Stimulated activated CD4-positive, alpha-beta T cell treated with anti-CD3 and anti-CD28 coated beads, Interleukin-15, amount 100 ng/mL, for 24 hours (primary cell): ENCODE data around the gene LRMDA.

Source experiments
- DNase-seq: peaks from one replicate; pipeline ENCODE4 v3.0.0-alpha.2; 2020

The LRMDA gene

DNA sequence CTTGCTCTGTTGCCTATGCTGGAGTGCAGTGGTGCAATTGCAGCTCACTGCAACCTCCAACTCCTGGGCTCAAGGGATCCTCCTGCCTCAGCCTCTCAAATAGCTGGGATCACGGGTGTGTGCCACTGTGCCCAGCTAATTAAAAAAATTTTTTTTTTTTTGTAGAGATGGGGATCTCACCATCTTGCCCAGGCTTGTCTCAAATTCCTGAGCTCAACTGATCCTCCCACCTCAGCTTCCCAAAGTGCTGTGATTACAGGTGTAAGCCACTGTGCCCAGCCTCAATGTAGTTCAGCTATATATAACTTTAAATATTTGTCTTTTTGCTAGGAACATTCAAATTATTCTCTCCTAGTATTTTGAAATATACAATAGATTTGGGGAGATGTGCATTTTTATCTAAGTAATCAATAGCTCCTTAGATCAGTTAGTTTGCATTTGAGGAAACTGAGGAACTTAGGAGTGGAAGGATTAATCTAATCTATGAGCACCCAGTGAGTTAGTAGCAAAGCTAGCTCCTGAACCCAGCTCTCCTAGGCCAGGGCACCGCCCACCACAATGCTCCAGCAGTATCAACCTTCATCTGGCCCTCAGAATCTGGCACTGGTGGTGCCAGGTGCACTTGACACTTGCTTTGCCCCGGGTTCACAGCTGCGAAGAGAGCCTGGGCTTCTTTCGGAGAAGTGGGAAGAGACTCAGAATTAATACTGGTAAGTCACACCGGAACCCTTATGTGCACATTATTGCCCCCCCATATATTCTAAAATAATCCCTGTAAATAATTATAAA, 5.9 kb upstream of the LRMDA start:
- DNase-seq, result no peak

DNA sequence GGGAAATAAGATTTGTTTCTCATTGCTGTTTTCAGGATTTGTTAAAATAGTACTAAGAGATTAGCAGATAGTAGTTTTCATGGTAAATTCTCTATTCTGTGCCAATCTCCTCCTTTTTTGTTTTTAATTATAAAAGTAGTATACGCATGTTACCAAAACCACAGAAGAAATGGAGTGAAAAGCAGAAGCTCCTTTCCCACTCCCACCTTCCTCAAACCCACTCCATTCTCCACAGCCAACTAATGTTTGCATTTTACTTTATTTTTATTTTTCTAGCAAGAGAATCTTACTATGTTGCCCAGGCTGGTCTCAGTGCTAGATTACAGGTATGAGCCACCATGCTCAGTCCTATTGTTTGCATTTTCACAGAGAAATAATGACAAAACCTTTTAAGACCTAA, 4.5 kb upstream of the LRMDA start:
- DNase-seq, result no peak

DNA sequence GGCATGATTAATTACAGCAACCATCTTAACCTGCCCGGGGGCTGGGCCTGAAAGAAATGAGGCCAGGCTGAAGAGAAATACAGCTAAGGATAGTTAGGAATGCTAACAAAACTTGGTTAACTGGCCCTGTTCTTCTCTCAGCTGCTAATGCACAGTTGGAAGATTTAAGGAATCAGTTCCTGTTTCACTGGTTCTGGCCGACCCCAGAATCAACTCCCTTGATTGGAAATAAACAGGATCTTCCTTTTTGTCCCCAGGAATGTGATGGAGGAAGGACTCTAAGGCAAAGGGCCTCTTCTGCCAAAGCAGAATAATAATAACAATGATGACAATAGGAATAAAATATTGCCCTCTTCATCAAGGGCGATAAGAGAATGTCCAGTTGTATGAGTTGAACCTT, 3.5 kb upstream of the LRMDA start:
- DNase-seq, result no peak

DNA sequence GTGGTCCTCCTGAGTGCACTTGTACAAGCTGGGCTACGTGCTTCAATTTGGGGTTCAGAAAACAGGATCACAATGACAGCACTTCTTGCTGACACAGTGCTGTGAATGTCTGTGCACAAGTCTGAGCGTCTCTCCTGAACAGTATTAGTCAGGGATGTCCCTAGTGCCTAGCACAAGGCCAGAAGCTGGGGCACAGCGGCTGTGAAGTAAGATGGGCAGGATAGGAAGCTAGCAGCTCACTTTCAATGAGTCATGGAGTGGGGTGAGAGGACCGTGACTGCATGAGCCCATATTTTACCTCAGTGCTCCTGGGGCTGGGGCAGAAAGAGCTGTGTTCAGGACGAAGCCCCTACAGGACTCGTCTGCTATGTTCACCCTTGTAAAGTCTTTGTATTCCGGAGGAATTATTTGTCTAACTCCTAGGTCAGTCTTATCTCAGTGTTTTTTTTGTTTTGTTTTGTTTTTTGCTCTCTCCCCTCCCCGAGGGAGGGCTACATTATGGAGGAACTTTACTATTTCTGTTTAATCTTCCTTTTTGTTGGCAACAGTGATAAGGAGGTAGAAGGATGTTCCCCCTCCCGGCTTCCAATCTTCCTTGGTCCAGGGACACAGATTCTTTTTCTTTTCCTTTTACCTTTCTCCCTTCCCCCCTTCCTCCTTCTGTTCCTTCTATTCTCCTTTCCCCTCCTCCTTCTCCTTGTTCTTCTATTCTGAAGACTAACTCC, 2.8 kb upstream of the LRMDA start:
- DNase-seq, result no peak

DNA sequence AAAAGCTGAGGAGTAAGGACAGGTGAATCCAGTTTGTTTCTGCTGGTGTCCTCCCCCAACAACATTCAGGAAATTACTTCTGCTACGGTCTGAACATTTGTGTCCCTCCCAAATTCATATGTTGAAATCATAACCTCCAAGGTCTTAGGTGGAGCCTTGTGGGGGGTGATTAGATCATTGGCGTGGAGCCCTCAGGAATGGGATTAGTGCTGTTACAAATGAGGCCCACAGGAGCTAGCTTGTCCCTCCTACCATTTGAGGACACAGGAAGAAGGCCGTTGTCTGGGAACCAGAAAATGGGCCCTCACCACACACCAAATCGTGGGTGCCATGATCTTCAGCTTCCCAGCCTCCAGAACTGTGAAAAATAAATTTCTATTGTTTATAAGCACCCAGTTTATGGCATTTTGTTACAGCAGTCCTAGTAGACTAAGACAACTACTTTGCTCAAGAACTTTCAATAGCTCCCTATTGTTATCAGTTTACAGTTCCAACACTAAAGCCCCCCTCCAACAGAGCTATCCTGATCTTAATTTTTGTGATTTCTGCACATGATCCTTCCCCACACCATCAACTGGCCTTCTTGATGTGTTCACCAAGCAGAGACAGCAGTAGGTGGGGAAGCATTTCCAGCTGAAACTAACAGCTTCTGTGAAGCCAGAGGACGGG, 2.1 kb upstream of the LRMDA start:
- DNase-seq, result no peak

DNA sequence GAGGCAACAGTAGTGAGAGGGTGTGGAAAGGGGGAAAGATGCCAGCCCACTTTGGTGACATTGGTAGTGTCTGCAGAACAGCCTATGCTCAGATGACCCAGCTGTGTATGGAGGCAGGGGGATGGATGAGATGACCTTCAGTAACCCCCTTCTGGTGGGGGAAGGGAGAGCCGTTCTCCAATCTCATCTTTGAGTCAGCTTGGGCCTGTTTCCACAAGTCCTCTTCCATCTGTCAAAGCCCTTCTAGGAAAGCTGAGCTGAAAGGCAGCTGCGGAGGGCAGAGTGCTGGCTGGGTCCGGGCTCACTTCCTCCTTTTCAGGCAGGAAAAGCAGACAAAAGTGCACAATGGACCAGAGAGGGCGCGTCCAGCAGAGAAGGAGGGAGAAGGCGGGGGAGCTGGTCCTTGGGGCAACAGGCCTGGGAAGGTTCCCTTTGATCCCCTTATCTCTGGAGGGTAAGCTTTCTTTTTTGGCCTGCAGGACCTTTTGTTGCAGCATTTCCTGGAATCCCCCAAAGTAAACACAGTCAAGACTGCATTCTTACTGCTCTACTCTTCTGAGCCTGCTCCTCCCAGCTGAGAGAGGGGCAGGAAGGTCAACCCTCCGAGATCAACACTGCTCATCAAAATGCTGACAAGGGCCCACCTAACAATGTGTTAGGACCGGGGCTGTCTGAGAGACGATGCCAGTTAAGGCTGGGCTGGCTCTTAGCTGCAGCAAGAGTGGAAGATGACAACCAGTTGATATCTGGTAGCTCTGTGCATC, 1.2 kb upstream of the LRMDA start:
- no peak for DNase-seq

DNA sequence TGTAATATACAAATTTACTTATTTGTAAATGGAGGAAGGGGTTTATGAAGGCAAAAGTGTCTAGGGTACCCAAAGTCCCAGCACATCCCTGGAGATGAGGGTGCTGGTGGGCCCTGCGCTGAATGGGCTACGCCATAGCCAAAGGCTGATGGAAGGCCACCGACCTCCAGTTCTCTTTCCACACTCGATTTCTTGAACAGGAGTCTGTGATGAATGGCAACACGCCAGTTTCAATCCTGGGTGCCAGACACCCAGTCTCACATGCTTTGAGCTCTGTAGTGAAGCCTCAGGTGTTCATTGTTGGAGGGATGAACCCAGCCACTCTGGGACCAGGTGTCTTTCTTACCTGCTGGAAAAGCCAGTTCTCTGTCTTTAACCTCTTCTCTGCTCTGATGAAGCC, 752 bp downstream of the LRMDA start:
- DNase-seq, result no peak

DNA sequence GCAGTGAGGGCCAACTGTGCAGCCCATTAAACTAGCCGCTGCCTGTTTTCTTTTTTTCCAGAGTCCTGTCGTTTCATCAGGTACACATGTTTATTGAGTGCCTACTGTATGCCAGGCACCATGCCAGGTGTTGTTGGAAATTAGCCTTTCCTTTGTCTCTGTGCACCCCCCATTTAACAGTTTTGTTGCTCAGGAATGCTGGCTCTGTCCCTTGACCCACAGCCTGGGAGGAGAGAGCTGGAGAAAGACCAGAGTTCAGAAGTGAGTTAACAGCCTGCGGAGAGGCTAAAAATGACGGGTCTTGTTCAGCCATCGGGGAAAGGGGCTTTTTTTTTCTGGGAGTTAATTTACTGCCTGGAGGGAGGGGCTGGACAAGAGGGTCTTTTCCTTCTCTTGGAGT, 1.3 kb downstream of the LRMDA start:
- DNase-seq, result no peak

DNA sequence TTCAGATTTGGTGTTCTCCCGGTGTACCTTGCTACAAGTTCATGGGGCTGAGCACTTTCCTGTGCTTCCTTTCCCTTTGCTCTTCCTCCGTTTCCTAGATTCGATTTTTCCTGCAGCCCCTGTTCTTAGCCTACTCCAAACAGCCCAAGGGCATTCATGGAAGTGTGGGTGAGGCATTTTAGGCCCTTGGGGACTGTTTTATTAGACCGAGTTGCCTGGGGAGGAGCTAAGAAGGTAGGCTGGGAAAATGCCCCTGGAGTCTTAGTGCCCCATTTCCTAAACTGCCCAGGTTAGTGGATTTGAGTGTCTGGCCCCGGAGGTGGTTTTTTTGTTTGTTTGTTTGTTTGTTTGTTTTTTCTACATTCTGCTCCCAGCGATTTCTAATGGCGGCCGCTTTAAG, 1.8 kb downstream of the LRMDA start:
- DNase-seq, result no peak

DNA sequence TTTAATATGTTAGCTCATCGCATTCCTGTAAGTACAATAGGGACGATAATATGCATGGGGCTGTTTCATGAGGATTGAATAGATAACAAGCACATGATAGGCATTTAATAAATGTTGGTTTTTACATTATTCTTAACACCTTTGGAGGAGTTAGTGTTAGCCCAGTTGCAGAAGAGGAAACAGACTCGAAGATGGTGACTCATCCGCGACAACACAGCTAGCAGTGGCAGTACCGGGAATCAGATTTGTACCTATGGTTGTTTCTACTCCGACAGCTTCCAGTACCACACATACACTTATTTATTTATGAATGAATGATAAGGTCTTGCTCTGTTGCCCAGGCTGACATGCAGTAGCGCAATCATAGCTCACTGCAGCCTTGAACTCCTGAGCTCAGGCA, 2.9 kb downstream of the LRMDA start:
- no peak for DNase-seq

DNA sequence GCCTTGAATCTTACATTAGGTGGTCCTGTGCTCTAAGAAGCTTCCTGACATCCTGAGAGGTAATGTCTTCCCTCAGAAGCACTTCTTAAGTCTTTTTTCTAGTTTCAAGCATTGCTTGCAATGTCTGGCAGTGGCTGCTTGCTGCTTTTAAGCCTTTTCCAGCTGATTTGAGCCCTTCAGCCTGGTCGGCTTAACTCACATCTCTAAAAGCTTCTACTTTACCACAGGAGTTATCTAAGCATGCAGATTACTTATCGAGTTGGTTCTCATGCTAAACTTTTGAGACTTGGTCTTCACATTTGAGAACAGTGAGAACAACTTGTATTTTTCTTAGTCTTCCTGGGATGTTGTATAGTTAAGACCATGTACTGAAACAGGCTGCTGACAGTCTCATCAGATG, 3.9 kb downstream of the LRMDA start:
- DNase-seq, result no peak

DNA sequence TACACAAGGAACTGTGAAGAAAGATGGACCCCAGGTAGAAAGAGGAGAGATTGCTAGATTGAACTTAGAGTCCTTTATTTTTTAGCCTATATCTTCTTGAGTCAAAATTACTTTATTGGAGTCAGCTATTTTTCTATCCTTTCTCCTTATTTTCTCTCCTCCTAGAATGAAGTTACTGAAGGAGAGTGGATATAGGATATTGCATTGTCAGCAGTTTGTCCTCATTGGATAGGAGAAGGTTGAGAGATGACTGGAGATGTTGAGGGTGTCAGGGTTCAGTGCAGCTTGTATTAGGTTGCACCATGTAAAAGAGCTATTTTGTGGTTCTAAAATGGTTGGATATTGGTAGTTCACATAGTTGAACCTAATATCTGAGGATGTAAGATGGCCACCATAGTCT, 5.5 kb downstream of the LRMDA start:
- DNase-seq, result no peak

DNA sequence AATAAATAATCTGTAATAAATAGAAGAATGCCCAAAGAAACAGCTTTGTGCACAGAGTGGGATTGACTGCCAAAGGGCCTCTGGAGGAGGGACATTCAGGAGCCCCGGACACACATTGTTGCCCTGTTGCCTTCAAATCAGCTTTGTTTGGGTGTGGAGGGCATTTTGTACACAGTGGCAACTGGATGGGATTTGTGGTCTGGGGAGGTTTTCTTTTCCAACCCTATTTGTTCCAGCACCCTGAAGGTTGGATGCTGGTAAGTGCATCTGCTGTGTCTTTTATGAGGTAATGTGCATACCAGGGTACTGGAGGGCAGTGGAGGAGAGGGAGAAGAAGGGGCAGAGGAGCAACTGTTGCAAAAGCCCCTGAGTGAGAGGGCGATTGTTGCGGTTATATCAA, 6.3 kb downstream of the LRMDA start:
- no peak for DNase-seq

DNA sequence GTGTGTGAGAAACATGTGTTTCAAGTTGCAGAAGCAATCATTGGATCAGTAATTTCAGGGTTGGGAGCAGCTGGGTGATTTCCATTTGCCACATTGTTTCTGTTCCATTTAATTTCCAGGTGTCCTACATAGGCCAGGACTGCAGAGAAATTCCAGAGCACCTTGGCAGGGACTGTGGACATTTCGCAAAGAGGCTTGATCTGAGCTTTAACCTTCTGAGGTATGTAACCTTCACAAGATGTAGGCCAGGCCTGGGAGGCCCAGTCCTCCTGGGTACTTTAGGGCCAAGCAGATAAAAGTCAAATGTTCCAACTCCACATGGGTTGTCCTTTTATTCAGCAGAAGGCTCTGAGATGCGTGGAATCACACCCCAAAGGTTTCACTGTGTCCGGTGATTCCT, 6.9 kb downstream of the LRMDA start:
- no peak for DNase-seq

DNA sequence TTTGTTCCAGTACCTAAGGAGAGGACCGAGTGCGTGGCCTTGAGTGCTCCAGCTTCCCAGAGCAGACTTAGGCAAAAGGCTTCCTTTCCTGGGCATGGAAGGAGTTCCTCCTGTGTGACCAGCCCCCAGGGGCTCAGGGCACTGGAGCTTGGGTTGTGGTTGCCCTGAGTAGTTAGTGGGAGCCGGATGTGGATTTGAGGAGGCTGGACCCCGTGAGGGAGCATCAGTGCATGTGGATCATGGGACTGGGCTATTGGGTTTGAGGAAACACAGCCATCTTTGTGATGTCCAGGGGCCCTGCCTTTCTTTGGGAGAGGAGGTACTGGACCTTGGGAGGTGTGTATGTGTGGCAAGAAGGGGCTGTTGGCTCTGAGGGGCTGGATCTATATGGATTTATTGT, 8.4 kb downstream of the LRMDA start:
- DNase-seq, result no peak

DNA sequence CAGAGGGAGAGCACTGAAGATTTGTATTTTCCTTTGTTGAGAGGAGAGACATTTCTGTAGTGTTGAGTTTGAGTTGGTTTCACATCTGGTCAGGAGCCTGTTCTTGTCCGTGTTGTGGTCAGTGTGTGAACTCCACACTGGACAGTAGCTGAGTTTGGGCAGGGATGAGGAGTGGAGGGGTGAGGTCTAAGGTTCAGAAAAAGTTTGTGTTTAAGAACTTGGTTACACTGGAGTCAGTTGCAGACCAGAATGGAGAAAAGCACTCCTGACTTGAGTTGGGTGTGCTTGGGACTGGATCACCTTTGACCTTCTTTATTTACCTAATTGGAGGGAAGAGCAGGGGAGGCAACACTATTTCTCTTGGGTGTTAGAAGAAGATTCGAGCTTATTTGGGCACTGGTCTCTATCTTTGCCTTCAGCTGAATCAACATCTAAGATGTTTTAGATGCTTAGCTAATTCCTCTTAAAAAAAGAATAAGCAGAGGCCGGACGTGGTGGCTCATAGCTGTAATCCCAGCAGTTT, 8.9 kb downstream of the LRMDA start:
- no peak for DNase-seq

DNA sequence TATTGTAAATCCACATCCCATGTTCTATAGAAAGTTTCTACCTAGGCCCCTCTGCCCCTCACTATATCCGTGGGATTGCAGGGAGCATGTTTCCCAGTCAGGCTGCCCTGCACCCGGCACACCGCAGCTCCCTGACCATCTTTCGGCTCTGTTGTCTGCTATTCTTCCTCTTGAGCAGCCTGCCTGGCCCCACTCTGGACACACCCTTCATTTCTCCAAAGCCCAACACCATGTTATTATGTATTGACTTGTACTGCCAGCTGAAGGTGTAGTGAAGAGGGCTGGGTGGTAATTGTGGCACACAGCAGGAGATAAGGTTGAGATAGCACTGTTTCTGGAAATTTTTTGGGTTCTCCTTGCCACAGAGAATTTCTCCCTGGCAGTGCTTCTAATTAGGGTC, 9.8 kb downstream of the LRMDA start:
- no peak for DNase-seq

DNA sequence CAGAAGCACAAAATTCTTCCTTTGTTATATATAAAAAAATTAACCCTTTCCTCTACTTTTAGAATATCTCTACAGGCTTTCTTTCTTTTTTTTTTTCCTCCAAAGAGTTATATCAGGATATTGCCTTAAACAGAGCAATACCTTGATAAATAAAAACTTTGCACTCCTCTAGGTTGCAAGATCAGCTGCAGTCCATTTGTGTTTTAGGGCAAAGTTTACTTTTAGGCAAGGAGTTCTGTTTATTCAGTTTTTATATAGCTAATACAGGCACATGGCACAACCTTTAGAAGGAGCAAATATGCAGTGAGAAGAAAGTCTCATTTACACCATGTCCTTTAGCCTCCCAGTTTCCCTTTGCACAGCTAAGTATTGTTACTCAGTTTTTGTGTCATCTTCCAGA, 10.3 kb downstream of the LRMDA start:
- no peak for DNase-seq

DNA sequence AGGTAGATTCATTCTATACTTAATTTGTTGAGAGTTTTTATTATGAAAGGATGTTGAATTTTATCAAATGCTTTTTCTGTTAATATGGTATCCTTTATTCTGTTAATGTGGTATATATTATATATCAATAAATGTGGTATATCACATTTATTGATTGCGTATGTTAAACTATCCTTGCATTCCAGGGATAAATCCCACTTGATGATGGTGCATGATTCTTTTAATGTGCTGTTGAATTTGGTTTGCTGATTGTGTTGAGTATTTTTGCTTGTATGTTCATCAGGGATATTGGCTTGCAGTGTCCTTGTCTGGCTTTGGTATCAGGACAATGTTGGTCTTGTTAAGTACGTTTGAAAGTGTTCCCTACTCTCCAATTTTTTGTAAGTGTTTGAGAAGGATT, 11.9 kb downstream of the LRMDA start:
- no peak for DNase-seq

DNA sequence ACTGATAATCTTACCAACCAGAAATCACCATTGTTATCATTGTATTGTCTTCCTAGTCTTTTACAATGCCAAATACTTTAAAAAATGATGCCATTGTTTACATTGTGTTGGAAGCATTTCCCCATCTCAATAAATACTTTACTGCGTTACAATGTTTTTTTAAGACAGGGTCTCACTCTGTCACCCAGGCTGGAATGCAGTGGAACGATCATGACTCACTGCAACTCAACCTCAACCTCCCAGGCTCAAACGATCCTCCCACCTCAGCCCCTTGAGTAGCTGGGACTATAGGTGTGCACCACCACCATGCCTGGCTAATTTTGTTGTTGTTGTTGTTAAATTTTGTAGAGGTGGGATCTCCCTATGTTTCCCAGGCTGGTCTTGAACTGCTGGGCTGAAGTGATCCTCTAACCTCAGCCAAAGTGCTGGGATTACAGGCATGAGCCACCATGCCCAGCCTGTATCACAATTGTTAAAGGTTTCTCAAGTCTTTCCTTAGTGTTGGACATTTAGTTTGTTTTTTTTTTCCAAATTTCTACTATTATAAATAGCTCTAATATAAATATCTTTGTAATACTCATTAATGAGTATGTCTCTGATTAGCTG, 13.5 kb downstream of the LRMDA start:
- DNase-seq, result no peak

DNA sequence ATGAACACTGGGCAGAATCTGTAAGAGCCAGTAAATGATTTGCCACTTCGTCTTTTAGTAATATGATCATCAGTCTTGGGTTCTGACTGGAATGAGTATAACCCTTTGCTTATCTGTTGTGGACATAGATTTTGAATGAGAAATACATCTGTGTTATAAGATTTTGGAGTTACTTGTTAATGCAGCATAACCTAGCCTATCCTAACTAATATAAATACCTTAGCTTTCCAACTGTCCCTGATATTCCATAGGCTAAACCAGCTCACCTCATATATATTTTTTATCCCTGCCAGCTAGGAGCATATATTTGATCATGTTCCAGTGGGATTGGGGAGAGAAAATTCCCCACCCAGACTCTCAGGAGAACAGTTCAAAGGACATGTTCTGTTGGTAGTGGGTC, 15.1 kb downstream of the LRMDA start:
- DNase-seq, result no peak

DNA sequence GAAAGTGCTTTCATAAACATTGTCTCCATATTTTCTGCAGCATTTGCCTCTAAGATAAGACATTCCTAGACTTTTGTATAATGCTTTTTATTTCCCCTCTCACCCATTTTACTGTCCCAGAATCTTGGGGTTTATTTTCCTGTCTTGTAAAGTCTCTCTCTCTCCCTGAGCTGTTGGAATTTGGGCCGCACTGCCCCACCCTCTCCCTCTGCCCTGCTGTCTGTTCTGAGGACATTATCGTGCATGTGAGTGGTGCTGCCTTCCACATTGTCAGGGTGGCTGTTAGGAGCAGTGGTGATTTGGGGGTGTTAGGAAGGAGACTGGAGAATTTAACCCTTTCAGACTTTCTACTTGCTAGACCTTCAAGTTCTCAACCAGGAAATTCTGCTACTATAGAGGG, 16.7 kb downstream of the LRMDA start:
- DNase-seq, result no peak
